CD4-positive, alpha-beta T cell treated with Interleukin-2 at 100 ng/mL for 4 hours (primary cell): ENCODE data around the gene ICA1.
A peak's percentile ranks its signal among the peaks of the same experiment; 100 is the strongest.

Source experiments
- DNase-seq: peaks from one replicate; pipeline ENCODE4 v3.0.0-alpha.2; 2020; ENCODE audit warnings: low spot score

ICA1 gene

DNA sequence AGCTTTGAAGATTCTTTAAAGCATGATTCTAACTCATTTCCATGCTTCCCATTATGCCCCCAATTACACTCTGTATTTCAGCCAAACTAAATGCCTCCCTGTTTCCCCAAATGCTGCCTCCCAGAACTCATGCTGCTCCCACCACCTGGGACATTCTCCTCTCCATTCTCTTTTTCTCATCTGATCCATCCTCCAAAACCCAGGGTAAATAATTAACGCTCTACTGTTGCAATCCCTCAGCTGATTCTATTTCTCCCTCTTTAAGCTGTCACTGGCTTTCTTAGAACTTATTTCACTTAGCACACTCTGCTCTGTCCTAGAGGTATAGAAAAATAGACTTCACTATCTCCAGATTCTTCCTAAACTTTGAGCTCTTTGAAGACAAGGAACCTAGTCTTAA, 104.7 kb downstream of the ICA1 start:
- DNase-seq: no peak

DNA sequence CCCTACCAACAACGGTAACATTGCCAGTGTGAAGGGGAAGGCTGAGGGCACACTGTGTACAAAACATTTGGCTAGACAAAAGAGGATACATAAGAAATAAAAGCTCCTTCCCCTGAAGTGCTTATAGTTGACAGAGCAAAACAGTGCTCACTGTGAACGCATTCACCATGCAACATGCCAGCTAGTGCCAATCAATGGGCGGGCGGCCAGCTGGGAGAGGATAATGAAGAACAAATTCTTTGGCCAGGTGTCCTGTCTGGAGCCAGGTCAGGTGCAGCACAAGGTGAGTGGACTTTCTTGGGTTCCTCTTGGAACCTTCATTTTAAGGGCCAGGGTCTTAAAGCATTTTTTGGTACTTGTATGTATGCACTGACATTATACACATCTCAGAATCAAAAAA, 106.1 kb downstream of the ICA1 start:
- DNase-seq: no peak

DNA sequence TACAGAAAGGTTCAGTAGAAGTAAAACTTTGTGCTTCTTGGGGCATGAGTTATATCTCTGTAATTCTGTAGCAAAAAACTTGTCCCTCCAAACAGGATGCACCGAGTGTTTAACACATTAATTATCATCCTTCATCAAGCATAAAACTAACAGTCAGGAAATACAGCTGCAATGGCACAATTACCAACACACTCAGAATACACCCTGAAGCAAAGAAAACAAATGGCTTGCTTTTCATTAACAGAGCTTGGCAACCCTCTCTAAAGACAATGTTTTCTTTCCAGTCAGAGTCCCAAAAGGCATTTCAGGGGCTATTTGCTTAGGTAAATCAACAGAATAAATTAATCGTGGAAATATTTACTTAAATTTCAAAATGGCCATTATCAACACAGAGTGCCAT, 107.7 kb downstream of the ICA1 start:
- DNase-seq: no peak

DNA sequence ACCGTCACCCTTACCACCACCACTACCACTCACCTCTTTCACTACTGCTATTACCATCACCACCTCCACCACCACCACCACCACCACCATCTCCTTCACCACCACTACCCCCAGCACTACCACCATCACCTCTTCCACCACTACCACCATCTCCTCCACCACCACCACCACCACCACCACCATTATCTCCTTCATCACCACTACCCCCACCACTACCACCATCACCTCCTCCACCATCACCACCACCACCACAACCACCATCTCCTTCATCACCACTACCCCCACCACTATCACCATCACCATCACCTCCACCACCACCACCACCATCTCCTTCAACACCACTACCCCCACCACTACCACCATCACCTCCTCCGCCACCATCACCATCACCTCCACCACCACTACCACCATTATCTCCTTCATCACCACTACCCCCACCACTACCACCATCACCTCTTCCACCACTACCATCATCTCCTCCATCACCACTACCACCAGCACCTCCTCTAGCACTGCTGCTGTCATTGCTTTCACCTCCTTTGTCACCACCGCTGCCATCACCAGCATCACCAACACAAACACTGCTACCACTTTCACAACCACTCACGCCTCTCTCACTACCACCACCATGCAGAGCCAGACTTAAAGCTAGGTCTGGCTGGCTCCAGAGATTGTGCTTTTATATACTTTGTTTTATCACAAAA, 109.3 kb downstream of the ICA1 start:
- no peak for DNase-seq

DNA sequence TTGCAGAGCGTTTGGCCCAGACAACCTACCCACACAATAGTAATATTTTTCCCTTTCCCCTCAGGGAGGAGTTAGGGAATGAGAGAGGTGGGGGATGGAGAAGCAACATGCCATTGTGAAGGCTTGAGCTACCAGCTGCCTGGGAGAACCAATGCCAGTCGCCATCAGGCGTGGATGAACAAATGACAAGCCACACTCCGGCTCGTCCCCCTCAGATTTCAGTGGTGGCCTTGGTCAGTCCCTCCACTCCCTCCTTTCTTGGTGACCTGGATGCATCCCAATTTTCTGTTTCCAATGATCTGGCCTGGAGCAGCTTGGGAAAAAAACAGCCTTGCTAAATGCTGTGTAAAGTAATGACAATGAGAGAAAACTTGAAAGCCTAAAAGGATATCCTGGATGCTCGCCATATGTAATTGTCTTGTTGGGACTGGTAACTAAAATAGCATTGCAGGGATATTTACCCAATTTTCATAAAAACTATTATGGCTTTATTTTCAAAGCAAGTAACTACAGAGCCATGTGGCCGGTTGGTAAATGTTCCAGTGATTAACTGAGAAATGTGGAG, 110.7 kb downstream of the ICA1 start:
- no peak for DNase-seq

DNA sequence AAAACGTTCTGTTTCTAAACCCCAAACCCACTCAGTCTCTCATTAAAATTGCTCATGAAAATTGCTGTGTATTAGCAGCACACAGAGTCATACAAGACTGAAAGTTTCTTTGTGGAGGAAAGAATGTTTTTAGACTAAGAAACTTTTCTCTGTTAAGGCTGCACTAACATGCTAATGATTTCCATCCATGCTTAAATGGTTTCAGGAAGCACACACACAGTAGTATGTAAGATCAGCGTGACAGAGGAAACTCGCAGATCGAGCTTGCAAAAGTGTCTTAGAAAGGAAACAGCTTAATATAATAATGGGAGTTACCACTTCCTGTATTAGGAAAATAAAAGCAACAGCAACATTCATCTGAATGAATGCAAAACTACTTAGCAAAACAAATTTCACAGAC, 112.7 kb downstream of the ICA1 start:
- peak; percentile 34 for DNase-seq

DNA sequence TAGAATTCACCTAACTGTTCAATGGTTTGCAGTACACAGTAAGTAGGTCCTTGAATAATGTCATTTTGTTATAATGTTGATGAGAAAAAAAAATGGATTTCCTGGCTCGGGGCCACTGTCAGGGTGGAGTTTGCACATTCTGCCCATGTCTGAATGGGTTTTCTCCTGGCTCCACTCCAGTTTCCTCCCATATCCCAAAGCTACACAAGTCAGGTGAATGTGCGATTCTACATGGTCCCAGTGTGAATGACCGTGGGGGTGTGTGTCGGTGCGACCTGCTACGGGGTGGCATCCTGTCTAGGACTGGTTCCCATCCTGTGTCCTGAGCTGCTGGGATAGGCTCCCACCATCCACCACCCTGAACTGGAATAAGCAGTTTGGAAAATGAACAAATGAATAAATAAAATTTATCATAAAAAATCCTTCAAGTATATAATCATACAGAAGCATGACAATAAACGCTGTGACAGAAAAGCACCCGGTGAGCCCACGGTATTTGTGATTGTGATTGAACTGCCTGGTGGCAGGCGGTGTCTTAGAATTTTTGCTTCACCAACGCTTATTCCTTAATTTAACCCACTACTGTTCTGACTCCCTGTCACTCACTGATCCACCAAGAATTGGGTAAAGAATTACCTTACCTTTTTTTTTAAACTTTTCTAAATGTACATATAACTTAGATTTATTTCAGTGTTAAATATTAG, 114.1 kb downstream of the ICA1 start:
- no peak for DNase-seq

DNA sequence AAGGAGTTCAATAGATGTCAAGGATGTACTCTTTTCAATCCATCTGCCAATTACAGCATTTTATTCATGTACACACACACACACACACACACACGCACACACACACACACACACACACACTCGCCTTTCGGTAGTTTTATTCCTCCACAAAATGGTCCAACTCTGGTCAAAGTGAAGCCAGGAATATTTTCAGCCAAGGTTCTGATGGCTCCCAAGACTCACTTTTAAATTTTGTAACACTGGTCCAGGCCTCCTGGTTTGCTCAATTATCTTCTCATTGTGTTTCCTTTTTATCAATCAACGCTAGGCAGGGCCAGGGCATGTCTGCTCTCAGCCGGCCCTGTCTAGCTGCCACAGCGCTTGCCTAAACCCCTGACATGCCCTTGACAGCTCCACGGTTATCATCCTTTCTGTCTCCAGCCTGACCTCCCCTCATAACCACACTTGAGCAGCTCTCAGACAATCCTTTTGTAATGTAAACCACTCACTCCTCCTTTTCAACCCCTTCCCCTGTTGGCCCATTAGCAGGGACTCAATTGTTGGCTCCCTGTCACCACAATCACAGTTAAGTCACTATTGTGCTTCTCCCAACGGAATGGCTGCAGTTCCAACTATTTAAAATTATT, 115.1 kb downstream of the ICA1 start:
- DNase-seq: no peak

DNA sequence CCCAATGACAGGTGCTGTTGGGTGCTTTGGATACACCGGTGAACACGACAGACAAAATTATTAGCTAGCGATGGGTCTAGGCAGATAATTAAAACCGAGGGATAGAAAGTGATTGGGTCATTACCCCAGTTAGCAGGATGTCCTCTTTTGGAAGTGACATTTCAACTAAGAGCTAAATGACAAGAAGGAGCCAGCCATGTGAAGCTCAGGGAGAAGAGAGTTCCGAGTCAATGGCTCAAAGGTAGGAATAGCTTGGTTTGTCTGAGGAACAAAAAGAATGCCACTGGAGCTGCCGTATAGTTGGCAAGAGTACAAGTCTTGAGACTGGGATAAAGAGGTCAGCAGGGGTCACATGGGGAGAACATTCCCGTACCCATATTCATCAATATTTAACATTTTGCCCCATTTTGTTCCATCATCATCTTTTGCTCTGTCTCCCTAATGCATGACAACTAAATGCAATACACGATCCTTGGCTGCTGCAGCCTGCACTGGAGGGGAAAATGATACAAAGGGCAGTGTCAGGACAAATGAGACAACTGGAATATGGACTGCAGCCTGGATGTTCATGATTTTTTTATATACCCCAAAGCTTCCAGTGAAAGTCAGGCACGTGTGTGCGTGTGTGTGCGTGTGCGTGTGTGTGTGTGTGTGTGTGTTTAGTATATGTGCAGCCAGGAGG, 115.7 kb downstream of the ICA1 start:
- DNase-seq: no peak

DNA sequence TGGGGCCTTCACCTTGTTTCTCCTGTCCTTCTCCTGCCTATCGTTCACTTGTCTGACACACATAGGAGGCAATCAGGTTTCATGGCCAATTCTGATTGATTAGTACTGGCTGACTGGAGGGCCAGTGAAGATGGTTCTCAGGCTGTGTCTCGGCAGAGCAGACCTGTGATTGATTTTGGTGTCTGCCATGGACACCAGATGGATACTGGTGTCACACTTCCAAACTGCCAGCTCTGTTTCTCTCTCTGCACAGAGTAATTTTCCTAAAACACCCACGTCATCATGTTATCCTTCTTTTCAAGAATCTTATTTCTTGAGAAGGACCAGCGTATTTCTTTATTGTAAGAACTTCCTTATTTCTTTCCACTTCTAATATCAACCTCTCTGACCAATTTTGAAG, 117.1 kb downstream of the ICA1 start:
- no peak for DNase-seq

DNA sequence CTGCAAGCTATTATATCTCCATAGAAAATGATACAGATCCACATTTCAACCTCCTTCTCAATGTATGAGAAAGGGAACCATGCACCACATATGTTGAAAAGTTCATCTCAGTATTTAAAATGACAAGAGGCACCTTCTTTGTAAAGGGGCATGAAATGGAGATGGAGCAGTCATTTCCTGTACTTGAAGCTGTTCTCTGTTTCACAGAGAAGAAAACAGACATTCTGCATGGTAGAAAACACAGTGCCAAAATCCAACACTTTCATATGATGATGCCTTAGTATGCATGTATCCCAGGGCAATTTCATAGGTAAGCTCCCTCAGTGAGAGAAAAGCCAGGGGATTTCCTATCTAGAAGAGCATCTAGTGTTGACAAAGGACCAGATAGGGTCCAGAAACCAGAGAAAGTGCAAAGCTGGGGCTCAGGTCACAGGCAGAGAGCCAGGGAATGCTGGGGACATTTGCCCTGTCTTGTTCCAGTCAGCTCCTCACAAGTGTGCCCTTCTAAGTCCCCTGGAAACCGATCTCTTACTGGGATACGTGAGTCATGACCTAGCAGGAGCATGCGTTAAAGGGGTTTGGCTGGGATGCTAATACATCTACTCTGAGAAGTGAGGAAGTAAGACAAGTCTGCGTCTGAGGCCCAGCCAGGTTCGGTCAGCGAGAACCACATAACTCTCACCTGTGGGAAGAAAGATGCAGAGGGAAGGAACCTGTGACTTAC, 118.7 kb downstream of the ICA1 start:
- no peak for DNase-seq

DNA sequence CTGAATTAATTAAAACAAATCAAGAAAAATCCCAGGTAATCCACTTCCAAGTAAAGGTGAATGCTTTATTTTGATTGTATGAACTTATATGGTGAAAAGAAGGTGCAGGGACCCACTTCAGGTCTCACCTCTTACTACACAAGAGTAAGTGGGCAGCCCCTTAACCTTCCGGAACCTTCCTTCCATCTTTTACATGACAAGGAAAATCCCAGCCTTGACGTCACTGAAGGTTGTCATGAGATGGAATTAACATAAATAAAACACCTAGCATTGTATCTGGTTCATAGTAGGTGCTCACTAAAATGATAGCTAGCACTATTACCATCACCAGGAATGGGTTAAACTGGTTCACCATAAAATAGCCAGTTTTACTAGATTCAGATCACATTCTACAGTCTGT, 119.5 kb downstream of the ICA1 start:
- DNase-seq: no peak

DNA sequence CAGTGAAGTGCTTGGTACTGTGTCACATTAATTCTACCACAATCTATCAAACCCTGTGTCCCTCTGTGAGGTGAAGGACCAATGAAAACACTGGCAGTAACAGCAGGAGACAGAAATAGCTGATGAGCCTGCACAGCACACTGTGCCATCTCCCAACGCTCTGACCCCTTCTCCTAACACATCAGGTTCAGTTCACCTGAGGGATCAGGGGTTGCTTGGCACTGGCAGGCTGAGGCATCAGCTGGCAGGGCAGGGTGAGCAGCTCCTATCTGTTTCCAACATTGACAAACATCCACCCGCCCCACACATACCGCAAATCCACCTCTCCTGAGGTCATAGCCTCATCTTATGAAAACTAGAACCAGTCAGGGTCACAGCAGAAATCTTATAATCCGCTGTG, 120.9 kb downstream of the ICA1 start:
- no peak for DNase-seq

DNA sequence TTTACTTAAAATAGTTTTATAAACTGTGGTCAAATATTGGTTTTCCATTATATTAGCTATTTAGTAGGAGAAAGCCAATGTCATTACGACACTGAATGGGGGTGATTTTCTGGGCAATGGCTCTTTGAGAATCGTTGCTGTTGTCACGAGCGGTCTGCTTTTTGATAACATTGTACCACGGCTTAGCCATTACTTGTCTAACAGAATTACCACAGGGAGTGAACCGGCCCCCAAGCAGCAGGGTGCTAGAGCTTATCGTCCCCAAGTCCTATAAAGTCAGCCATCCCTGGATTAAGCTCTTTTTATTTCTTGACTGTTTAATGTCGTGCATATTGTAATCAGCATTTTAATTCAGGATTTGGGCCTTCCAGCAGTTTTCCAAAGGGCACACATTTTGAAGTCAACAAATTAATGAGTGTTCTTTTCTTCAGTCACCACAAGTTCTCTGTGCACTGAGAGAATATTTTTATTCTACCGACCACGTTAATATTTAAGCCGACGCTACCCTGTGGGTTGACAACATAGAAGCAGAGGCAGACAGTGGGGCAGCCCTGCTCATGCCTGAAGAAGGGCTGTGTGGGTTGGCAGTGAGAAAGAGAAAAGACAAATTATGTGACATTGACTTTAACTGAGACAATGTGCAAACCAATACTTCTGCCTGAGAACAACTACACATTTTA, 125.8 kb downstream of the ICA1 start:
- no peak for DNase-seq

DNA sequence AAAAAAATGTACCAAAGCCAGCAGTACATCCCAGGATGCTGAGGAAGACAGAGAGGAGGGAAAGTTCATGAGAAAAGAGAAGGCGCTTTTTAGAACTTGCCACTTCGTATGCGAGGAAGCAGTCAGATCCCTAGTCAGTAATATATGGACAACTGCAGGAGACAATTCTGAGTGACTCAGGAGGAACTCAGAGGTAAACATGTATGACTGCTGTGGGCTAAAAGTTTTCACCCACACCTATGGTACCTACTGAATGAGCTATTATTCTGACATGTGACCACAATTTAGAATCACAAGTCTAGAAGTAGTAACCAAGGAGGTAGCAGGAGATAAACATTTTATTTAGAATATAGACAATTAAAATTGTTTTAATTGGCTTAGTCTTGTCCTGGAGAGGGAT, 126.5 kb downstream of the ICA1 start:
- no peak for DNase-seq

DNA sequence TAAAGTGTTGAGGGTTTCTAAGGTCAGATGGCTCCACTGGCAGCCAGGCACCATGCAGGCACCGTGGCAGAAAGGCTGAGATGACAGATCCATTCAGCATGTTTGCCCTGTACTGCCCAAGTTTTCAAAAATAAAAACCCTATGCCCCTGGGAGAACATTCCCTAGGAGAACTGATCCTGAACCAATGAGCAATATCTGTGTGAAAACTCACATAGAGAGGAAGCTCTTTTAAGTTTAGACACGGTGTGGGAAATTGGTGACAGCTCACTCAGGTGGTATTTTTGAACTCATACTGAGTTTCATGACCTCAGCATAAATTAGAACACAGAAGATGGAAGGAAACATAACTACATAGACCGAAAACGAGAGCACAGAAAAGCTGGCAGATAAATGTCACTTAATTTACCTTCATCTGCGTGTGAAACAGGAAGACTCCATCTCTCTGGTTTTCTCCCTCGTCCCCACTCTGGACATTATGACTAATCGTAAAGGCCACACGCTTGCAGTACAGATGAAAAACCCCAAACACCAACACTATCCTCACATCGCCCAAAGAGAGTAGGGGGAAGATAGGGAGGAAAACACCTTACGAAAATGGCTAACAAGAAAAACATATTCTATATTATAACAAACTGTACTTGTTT, 127.8 kb downstream of the ICA1 start:
- DNase-seq: peak; percentile 56

DNA sequence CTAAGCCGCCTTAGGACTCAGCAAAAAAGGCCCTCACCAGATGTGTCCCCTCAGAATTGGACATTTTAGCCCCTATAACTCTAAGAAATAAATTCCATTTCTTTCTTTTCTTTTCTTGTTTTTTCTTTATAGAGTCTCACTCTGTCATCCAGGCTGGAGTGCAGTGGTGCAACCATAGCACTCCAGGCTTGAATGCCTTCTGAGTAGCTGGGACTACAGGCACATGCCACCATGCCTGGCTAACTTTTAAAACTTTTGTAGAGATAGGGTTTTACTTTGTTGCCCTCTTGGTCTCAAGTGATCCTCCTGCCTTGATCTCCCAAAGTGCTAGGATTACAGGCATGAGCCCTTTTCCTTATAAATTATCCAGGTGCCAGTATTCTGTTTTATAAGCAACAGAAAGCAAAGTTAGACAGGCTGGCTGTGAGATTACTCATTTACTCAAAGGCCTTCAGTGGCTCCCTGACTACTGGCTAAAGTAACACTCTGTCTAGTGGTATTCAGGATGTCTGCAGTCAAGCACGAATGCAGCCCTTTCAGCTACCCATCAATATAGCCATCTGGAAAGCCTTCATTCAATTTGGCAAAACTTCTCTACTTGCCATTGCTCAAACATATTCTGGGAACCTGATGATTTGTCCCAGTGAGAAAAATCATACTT, 128.6 kb downstream of the ICA1 start:
- no peak for DNase-seq

DNA sequence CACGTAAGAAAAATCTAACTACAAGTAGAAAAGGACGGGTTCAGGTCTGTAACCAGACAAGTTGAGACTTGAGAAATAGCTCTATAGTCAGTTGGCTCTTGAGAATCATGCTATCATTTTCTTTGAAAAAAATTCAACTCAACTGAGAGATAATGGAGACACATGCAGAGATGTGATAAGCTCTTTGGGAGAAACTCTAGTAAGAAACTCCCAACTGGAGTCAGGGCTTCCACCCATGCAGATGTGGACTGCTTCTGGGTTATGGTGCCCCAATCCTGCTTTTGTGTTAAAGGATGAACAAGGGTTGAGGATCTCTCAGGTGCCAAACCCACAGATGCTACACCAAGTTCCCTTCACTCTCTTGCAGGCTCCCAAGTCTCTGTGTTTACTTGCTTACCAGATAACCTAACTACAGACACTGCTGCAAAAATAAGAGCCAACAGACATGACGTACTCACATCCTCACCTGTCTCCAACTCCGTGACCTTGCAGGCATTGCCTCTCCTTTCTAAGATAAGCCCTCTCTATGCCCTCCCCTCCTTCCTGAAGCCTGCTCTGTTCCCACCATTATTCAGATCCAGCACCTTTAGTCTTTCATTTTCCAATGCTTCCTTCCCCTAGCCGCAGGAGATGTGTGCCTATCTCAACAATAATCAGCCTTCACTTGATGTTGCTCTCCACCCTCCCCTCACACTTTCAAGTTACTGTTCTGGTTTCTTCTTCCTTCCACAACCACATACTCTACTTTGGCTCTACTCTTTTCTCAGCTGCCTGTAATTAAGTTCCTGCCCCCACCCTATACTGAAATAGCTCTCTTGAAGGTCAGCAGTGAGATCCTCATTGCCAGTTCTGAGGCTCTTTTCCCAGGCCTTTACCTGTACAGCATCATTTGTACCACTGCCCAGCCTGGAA, 130.0 kb downstream of the ICA1 start:
- DNase-seq: peak; percentile 71

DNA sequence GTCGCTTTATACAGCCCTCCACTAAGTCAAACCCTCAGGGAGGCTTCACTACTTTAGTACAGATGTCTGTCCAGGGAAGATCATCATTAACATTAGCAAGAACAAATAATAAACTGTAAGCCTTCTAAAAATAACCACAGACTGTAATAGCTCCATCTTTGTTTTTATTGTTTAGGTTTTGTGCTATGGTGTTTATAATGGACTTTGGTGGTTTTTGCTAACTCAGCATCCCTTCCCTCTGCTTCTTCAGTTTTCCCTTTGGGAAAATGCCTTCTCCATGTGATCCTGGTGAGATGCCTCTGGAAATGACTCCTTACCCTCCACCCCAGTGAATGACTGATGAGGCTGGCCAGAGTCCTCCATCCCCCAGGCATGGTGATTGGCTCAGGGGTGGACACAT, 131.3 kb downstream of the ICA1 start:
- no peak for DNase-seq
